H1 (cell line): ENCODE data around the gene STYK1. TPM values are rescaled to one million over a fixed set of nuclear protein-coding genes. Genes with fewer than 3 reads are reported as not detected.

Experiments
- CHD1 ChIP-seq: IDR thresholded peaks from 2 replicates; pipeline ENCODE4 v1.6.1; 2012; ENCODE audit warnings: low read depth, low read length, improper control_type of control experiment
- CHD2 ChIP-seq: IDR thresholded peaks from 2 replicates; pipeline ENCODE4 v1.6.1; 2012; ENCODE audit warnings: low read length, improper control_type of control experiment
- CTCF ChIP-seq, 3 experiments: IDR thresholded peaks; 1 replicate in 2 of 3; 2 replicates in 1 of 3; pipeline versions ENCODE4 v1.5.1 to v1.6.1; 2011; ENCODE audit warnings: low read length in 3 of 3, mild to moderate bottlenecking in 3 of 3, inconsistent platforms in 2 of 3, low read depth in 1 of 3, moderate library complexity in 1 of 3; ENCODE audit not compliant: insufficient read depth in 1 of 3; ENCODE audit errors: control extremely low read depth in 1 of 3
- JUN ChIP-seq: IDR thresholded peaks from 2 replicates; pipeline ENCODE4 v1.6.1; 2011; ENCODE audit warnings: low read depth, mild to moderate bottlenecking, improper control_type of control experiment, low read length
- JUND ChIP-seq: IDR thresholded peaks from 2 replicates; pipeline ENCODE4 v1.6.1; 2011; ENCODE audit warnings: mild to moderate bottlenecking, improper control_type of control experiment, low read length
- KDM1A ChIP-seq: fragments of 200-600, 300-600 bp; sonication (generic); IDR thresholded peaks from 2 replicates; pipeline ENCODE4 v1.7.1; 2016; ENCODE audit warnings: mild to moderate bottlenecking, low read length, borderline replicate concordance
- KDM4A ChIP-seq: IDR thresholded peaks from one replicate; pipeline ENCODE4 v1.7.1; 2012; ENCODE audit warnings: low read depth, mild to moderate bottlenecking, moderate library complexity, low read length, inconsistent platforms; ENCODE audit not compliant: severe bottlenecking
- MAFK ChIP-seq: IDR thresholded peaks from 2 replicates; pipeline ENCODE4 v1.6.1; 2012; ENCODE audit warnings: low read depth, mild to moderate bottlenecking, improper control_type of control experiment, low read length
- MAX ChIP-seq: IDR thresholded peaks from 2 replicates; pipeline ENCODE4 v1.6.1; 2012; ENCODE audit warnings: inconsistent platforms
- POLR2A ChIP-seq, 2 experiments: IDR thresholded peaks; 1 replicate in 1 of 2; 2 replicates in 1 of 2; pipeline ENCODE4 v1.6.1; 2011; ENCODE audit warnings: low read depth in 2 of 2, low read length in 2 of 2, mild to moderate bottlenecking in 2 of 2; ENCODE audit errors: control extremely low read depth in 1 of 2
- POU5F1 ChIP-seq: IDR thresholded peaks from 2 replicates; pipeline ENCODE4 v1.6.1; 2011; ENCODE audit warnings: low read depth, mild to moderate bottlenecking, low read length, moderate library complexity
- RAD21 ChIP-seq, 2 experiments: IDR thresholded peaks in 1 of 2; conservative IDR thresholded peaks in 1 of 2; 2 replicates each; pipeline ENCODE4 v1.6.1; 2011; ENCODE audit warnings: low read depth in 2 of 2, low read length in 2 of 2, improper control_type of control experiment in 1 of 2, inconsistent platforms in 1 of 2, mild to moderate bottlenecking in 1 of 2, moderate library complexity in 1 of 2
- RBBP5 ChIP-seq: IDR thresholded peaks from 2 replicates; pipeline ENCODE4 v1.7.1; 2012; ENCODE audit warnings: low read depth, mild to moderate bottlenecking, inconsistent platforms, low read length, moderate library complexity, borderline replicate concordance
- RNF2 ChIP-seq: fragments of 200-900, 300-1000 bp; sonication (generic); IDR thresholded peaks from 2 replicates; pipeline ENCODE4 v1.7.1; 2016; ENCODE audit warnings: borderline replicate concordance, low read depth, mild to moderate bottlenecking, antibody characterized with exemption, low read length; ENCODE audit not compliant: poor library complexity, severe bottlenecking; ENCODE audit errors: missing control alignments
- SIN3A ChIP-seq, 2 experiments: IDR thresholded peaks in 1 of 2; conservative IDR thresholded peaks in 1 of 2; 2 replicates each; pipeline ENCODE4 v1.6.1; 2011 to 2012; ENCODE audit warnings: low read length in 2 of 2, improper control_type of control experiment in 1 of 2, low read depth in 1 of 2, mild to moderate bottlenecking in 1 of 2
- SIRT6 ChIP-seq: IDR thresholded peaks from one replicate; pipeline ENCODE4 v1.7.1; 2012; ENCODE audit warnings: low read length, inconsistent platforms
- SP1 ChIP-seq: IDR thresholded peaks from 2 replicates; pipeline ENCODE4 v1.6.1; 2011; ENCODE audit warnings: low read depth, low read length
- TAF7 ChIP-seq: optimal IDR thresholded peaks from 2 replicates; pipeline ENCODE3; 2011; ENCODE audit warnings: low read depth, mild to moderate bottlenecking, inconsistent platforms, low read length, moderate library complexity, borderline replicate concordance
- TBP ChIP-seq: IDR thresholded peaks from 2 replicates; pipeline ENCODE4 v1.6.1; 2011; ENCODE audit warnings: low read depth, low read length, improper control_type of control experiment
- ZNF274 ChIP-seq: IDR thresholded peaks from 2 replicates; pipeline ENCODE4 v1.7.0; 2012; ENCODE audit warnings: low read length, borderline replicate concordance; ENCODE audit errors: extremely low read depth
- polyA plus RNA-seq, 7 experiments: library from polyadenylated mRNA; depleted of rRNA in 3 of 7; stranded (reverse) in 5 of 7; unstranded in 2 of 7; fragments of >200 nt in 5 of 7; fragments of 200-250 nt in 2 of 7; gene quantifications; 1 replicate in 5 of 7; 2 replicates in 1 of 7; 4 replicates in 1 of 7; pipeline versions ENCODE4 v1.2.1 to v1.2.3, GENCODE V29; 2011 to 2013; ENCODE audit warnings: missing spikeins in 2 of 7, mixed read lengths in 2 of 7
- total RNA-seq: library from RNA; stranded (reverse); fragmentation: NEBNext Ultra II Directional; extraction: Animal tissue kit (Norgen Biotek cat#: 25700); gene quantifications from 2 replicates; pipeline ENCODE4 v1.2.1, GENCODE V29; 2021

Gene STYK1
- total and polyA plus RNA-seq, 2 of the 8 experiments (the other 6 are each of a cell fraction or from before 2014, with no cell fraction given), result 0.38 to 1.1 TPM

- TF ChIP-seq JUND (0 out of 2 replicates have a peak, but pooled peaks have one; percentile 8), KDM1A (no peak), MAFK (peak; percentile 90), SP1 (no peak), JUN (no peak), SIN3A (conservative IDR thresholded peaks at IDR 0.05 in 1 of 2, IDR thresholded peaks at IDR 0.05 in 1 of 2; ENCODE audit: low read depth in 1 of 2, low read length in 2 of 2) (peak in 1 of 2 experiments; percentile 79; a peak in 2 of 4 replicates), ZNF274 (no peak), RAD21 (IDR thresholded peaks at IDR 0.05 in 1 of 2, conservative IDR thresholded peaks at IDR 0.05 in 1 of 2; ENCODE audit: low read depth in 2 of 2, low read length in 2 of 2) (peak; percentile 87 to 90), RNF2 (no peak), SIRT6 (no peak), CHD2 (peak; percentile 54), TAF7 (no peak), CTCF (IDR thresholded peaks at IDR 0.05; ENCODE audit: control extremely low read depth in 1 of 3, insufficient read depth in 1 of 3, low read depth in 1 of 3, low read length in 3 of 3) (peak; percentile 93 to 97 (median 97)), POU5F1 (no peak), POLR2A (IDR thresholded peaks at IDR 0.05; ENCODE audit: control extremely low read depth in 1 of 2, low read depth in 2 of 2, low read length in 2 of 2) (no peak), TBP (0 out of 2 replicates have a peak, but pooled peaks have one; percentile 27), MAX (no peak; the same call in 1 of the 2 replicates), RBBP5 (no peak), CHD1 (no peak), KDM4A (peak; percentile 87)
Observed at GRCh38 chr12:10673659-10674384, at the start of gene STYK1 (continued).
